GM18907 (cell line): Measurements from ENCODE around the gene LRRC32.
A peak's percentile ranks its signal among the peaks of the same experiment; 100 is the strongest.
"Not testable (repeated sequence)": the region's sequence is repeated elsewhere in the genome, so short reads cannot be mapped to it uniquely, and the experiment has no call there.

ENCODE experiments used
- ATAC-seq: cut with Tn5 transposase; IDR thresholded peaks from one replicate; pipeline ENCODE4 v1.9.1; 2021; ENCODE audit warnings: mild to moderate bottlenecking, moderate library complexity; ENCODE audit not compliant: unreplicated experiment

Gene LRRC32

GRCh38 chr11:76653012-76653673 is 17.4 kb downstream of the LRRC32 start:
- no peak for ATAC-seq

- no peak for ATAC-seq
Measured at GRCh38 chr11:76649851-76650372, 20.6 kb downstream of the LRRC32 start.

GRCh38 chr11:76649011-76649410 is 21.5 kb downstream of the LRRC32 start:
- no peak for ATAC-seq

GRCh38 chr11:76648061-76648460 is 22.5 kb downstream of the LRRC32 start:
- no peak for ATAC-seq

- ATAC-seq: no peak
Measured at GRCh38 chr11:76646882-76647534, 23.5 kb downstream of the LRRC32 start.

- no peak for ATAC-seq
Measured at GRCh38 chr11:76644591-76644990, 26.0 kb downstream of the LRRC32 start.

GRCh38 chr11:76643711-76644110 is 26.8 kb downstream of the LRRC32 start:
- not testable (repeated sequence) for ATAC-seq

GRCh38 chr11:76642341-76642740 is 28.2 kb downstream of the LRRC32 start:
- ATAC-seq: no peak

- no peak for ATAC-seq
Measured at GRCh38 chr11:76641905-76642304, 28.6 kb downstream of the LRRC32 start.

- ATAC-seq: no peak
Measured at GRCh38 chr11:76640501-76640900, 30.0 kb downstream of the LRRC32 start.

- no peak for ATAC-seq
Measured at GRCh38 chr11:76639621-76640020, 30.9 kb downstream of the LRRC32 start.

GRCh38 chr11:76638270-76639197 is 32.0 kb downstream of the LRRC32 start:
- ATAC-seq: no peak

GRCh38 chr11:76637491-76638269 is 32.9 kb downstream of the LRRC32 start:
- peak; percentile 95 for ATAC-seq

- ATAC-seq: no peak
Measured at GRCh38 chr11:76636826-76637460, 33.6 kb downstream of the LRRC32 start.

- ATAC-seq: no peak
Measured at GRCh38 chr11:76635991-76636738, 34.4 kb downstream of the LRRC32 start.

GRCh38 chr11:76634886-76635285 is 35.7 kb downstream of the LRRC32 start:
- ATAC-seq: no peak

GRCh38 chr11:76632492-76632891 is 38.1 kb downstream of the LRRC32 start:
- no peak for ATAC-seq

GRCh38 chr11:76631566-76632308 is 38.8 kb downstream of the LRRC32 start:
- ATAC-seq: no peak
